Non-pigmented ciliary epithelial cell (primary cell): ENCODE results near the gene CREB3.

ENCODE experiments used
- DNase-seq: peaks from one replicate; pipeline ENCODE4 v3.0.0-alpha.2; 2010; ENCODE audit warnings: low read depth

The CREB3 gene

GRCh38 chr9:35702696-35703095 is 29.8 kb upstream of the CREB3 start:
- DNase-seq = no peak

GRCh38 chr9:35703906-35704672 is 28.4 kb upstream of the CREB3 start:
- DNase-seq = no peak

- DNase-seq = no peak
Measured at GRCh38 chr9:35705372-35705771, 27.1 kb upstream of the CREB3 start.

GRCh38 chr9:35705836-35706430 is 26.5 kb upstream of the CREB3 start:
- no peak for DNase-seq

GRCh38 chr9:35706951-35707350 is 25.5 kb upstream of the CREB3 start:
- no peak for DNase-seq

GRCh38 chr9:35708146-35708545 is 24.3 kb upstream of the CREB3 start:
- DNase-seq = no peak

GRCh38 chr9:35710818-35711500 is 21.5 kb upstream of the CREB3 start:
- DNase-seq = no peak

GRCh38 chr9:35711501-35712428 is 20.7 kb upstream of the CREB3 start:
- DNase-seq = no peak

- no peak for DNase-seq
Measured at GRCh38 chr9:35712762-35713400, 19.6 kb upstream of the CREB3 start.

GRCh38 chr9:35713578-35713977 is 18.9 kb upstream of the CREB3 start:
- DNase-seq = no peak

GRCh38 chr9:35714123-35714522 is 18.3 kb upstream of the CREB3 start:
- DNase-seq = no peak

GRCh38 chr9:35714579-35715252 is 17.8 kb upstream of the CREB3 start:
- DNase-seq = no peak

- no peak for DNase-seq
Measured at GRCh38 chr9:35716230-35716629, 16.2 kb upstream of the CREB3 start.

GRCh38 chr9:35717132-35717870 is 15.2 kb upstream of the CREB3 start:
- DNase-seq = no peak

- DNase-seq = no peak
Measured at GRCh38 chr9:35718721-35719511, 13.6 kb upstream of the CREB3 start.

GRCh38 chr9:35719546-35719945 is 12.9 kb upstream of the CREB3 start:
- DNase-seq = no peak

GRCh38 chr9:35723426-35723825 is 9.0 kb upstream of the CREB3 start:
- no peak for DNase-seq

GRCh38 chr9:35723908-35724307 is 8.6 kb upstream of the CREB3 start:
- no peak for DNase-seq

- no peak for DNase-seq
Measured at GRCh38 chr9:35725362-35725761, 7.1 kb upstream of the CREB3 start.

GRCh38 chr9:35726931-35727330 is 5.5 kb upstream of the CREB3 start:
- DNase-seq = no peak
